Common myeloid progenitor, CD34-positive (primary cell): ENCODE data around the gene XDH. TPM values are rescaled to one million over a fixed set of nuclear protein-coding genes. Genes with fewer than 3 reads are reported as not detected.

Experiments used
- CTCF ChIA-PET: fragments of 350-600 bp; sonication (Branson Sonifier 250); formaldehyde crosslinking; loops from one replicate; lab custom pipeline; 2021; ENCODE audit warnings: antibody characterized with exemption; lab: Charles Lee
- POLR2A ChIA-PET: fragments of 350-600 bp; sonication (Branson Sonifier 250); formaldehyde crosslinking; loops from one replicate; lab custom pipeline; 2021; ENCODE audit warnings: antibody characterized with exemption; lab: Charles Lee
- DNase-seq, 3 donors: peaks; one replicate each; pipeline versions ENCODE4 v3.0.0 to v3.0.0-alpha.2; 2013
- H3K27ac ChIP-seq, 2 experiments: 1 replicate in 1 of 2; 2 replicates in 1 of 2; pipeline ENCODE4 v1.7.0; 2013; ENCODE audit warnings: inconsistent platforms in 2 of 2, low read length in 2 of 2, mild to moderate bottlenecking in 2 of 2, low read depth in 1 of 2, moderate library complexity in 1 of 2; ENCODE audit not compliant: severe bottlenecking in 2 of 2, insufficient read depth in 1 of 2, poor library complexity in 1 of 2
- H3K27me3 ChIP-seq, 5 experiments: replicated peaks in 2 of 5; 1 replicate in 3 of 5; 2 replicates in 2 of 5; pipeline versions ENCODE4 v1.6.1 to v1.7.0; 2013; ENCODE audit warnings: low read length in 4 of 5, mild to moderate bottlenecking in 2 of 5, moderate library complexity in 2 of 5, inconsistent platforms in 1 of 5; ENCODE audit not compliant: insufficient read depth in 5 of 5, control insufficient read depth in 4 of 5
- H3K36me3 ChIP-seq, 4 experiments: 1 replicate in 2 of 4; 2 replicates in 2 of 4; pipeline versions ENCODE4 v1.6.1 to v1.7.0; 2013; ENCODE audit warnings: low read length in 3 of 4, control low read depth in 1 of 4, mild to moderate bottlenecking in 1 of 4; ENCODE audit not compliant: control insufficient read depth in 4 of 4, insufficient read depth in 4 of 4
- H3K4me1 ChIP-seq, 4 experiments: 1 replicate in 3 of 4; 2 replicates in 1 of 4; pipeline versions ENCODE4 v1.6.1 to v1.7.1; 2013; ENCODE audit warnings: low read length in 3 of 4, mild to moderate bottlenecking in 3 of 4, control low read depth in 1 of 4, inconsistent platforms in 1 of 4, moderate library complexity in 1 of 4; ENCODE audit not compliant: control insufficient read depth in 4 of 4, insufficient read depth in 4 of 4; ENCODE audit errors: control extremely low read depth in 1 of 4
- H3K4me3 ChIP-seq, 7 experiments: 1 replicate in 4 of 7; 2 replicates in 3 of 7; pipeline versions ENCODE4 v1.5.1 to v1.7.0; 2013; ENCODE audit warnings: mild to moderate bottlenecking in 7 of 7, low read length in 6 of 7, moderate library complexity in 6 of 7, inconsistent platforms in 2 of 7, low read depth in 2 of 7, control low read depth in 1 of 7; ENCODE audit not compliant: insufficient read depth in 4 of 7, control insufficient read depth in 1 of 7; ENCODE audit errors: extremely low read depth in 1 of 7
- H3K9me3 ChIP-seq, 5 experiments: 1 replicate in 4 of 5; 2 replicates in 1 of 5; pipeline versions ENCODE4 v1.6.1 to v1.7.1; 2013; ENCODE audit warnings: low read length in 4 of 5, mild to moderate bottlenecking in 2 of 5, inconsistent platforms in 1 of 5, low read depth in 1 of 5, moderate library complexity in 1 of 5; ENCODE audit not compliant: control insufficient read depth in 4 of 5, insufficient read depth in 2 of 5; ENCODE audit errors: control extremely low read depth in 1 of 5
- WGBS: methylation state at CpG from one replicate; pipeline ENCODE4 v1.1.5; 2013; ENCODE audit not compliant: insufficient coverage; 5-methylcytosine and 5-hydroxymethylcytosine counted together
- polyA plus RNA-seq: library from polyadenylated mRNA; unstranded; fragments of 120-200 nt; gene quantifications from one replicate; pipeline ENCODE4 v1.2.1, GENCODE V29; 2013

The XDH gene
- polyA plus RNA-seq = 0.38 TPM

DNA sequence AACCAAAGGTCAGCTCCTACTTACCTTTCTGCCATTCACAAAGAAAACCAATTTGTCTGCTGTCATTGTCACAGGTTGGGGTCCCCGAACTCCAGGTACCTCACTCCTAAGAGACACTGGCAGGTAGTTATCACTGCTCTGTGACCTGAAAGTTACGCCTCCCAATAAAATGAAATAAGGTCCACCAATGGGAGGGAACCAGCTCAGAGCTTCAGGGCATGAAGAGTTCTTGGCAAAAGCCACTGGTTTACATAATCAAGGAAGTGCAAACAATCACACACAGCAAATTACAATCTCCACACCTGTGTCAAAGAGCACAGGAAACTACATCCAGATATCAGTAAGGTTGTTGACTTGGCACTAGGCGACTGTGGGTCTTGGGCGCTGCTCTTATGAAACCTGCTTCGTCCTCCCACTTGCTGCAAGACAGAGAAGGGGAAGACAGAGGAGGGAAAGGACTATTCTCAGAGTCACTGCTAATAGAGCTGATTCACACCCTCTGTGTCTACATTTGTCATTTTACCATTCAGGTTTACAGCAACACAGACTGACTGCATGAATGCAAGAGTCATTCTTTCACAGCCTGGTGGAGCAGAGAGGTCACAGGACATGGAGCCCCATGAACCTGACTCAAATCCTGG is at the start of gene XDH:
TSS of gene XDH (minus strand) at position 142 of the 641 bp plus-strand sequence. CDS start at position 66, 76 bp downstream.
- H3K4me1 ChIP-seq = no peaks in the 10 kb centered on the region
- H3K27me3 ChIP-seq = no peaks in the 10 kb centered on the region
- no peak within 1 kb of the TSS for H3K27ac ChIP-seq
- CTCF ChIA-PET = interaction anchor here (1.3 kb wide), 1 partner anchor 516 kb away, joined by 3 read pairs; no protein-coding TSS in a partner anchor
- no peak for DNase-seq
- peaks cover 0 to 9% (median 2%) of the 10 kb centered on the region in 5 experiments for H3K9me3 ChIP-seq
- POLR2A ChIA-PET = no interaction called here
- H3K36me3 ChIP-seq = no peaks in the 10 kb centered on the region
- WGBS = 87% methylated on average over 5 of the region's 5 CpGs
- no peak within 1 kb of the TSS for H3K4me3 ChIP-seq

DNA sequence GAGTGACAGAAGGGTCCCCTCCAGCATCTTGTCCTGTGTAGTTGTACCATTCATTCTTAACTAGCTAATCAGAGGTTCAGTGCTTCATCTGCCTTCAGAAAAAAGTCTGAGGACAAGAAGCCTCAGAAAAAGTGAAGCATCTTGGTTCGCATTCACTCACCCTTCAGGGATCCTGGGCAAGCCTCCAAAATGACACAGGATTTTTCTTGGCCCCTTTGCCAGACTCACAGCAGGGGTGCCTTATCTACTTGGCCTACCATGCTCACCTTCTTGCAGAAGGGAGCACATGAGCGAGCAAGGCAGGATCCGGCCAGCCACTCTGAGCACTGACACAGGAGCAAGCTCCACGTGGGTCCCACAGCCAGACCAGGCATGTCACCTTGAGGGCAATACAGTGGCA is 43.1 kb upstream of the XDH start:
- Histone ChIP-seq H3K4me3 (no peak overlapping the region), H3K9me3 (peaks cover 0 to 38% (median 7%) of the 10 kb centered on the region in 5 experiments), H3K27ac (no peak overlapping the region), H3K4me1 (no peaks in the 10 kb centered on the region), H3K36me3 (no peaks in the 10 kb centered on the region), H3K27me3 (no peaks in the 10 kb centered on the region)
- 96% methylated on average over 4 of the region's 4 CpGs for WGBS
- no peak for DNase-seq
- ChIA-PET CTCF (no interaction called here), POLR2A (no interaction called here)

DNA sequence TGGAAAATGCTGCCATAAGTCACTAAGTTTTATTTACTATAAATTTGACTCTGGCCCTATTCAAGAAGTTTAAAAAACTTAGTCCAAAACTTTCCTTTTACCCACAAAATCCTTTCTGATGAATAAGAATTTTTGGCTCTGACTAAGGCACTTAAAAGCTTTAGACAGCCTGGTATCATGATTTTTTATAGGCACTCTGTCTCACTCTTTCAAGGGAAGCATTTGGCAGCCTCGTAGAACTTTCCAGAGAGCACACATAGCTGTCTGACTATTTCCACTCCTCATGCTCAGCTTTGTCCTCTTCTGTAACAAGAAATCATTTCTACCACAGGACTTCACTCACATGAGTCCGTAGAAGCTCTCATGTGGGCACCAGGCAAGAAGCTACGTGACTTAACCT is 32.3 kb upstream of the XDH start:
- H3K4me3 ChIP-seq = no peak overlapping the region
- H3K9me3 ChIP-seq = peaks cover 0 to 27% (median 8%) of the 10 kb centered on the region in 5 experiments
- WGBS = 100% methylated on average over 1 of the region's 3 CpGs
- no peak for DNase-seq
- H3K27me3 ChIP-seq = no peaks in the 10 kb centered on the region
- no peak overlapping the region for H3K27ac ChIP-seq
- no peaks in the 10 kb centered on the region for H3K4me1 ChIP-seq
- ChIA-PET POLR2A (no interaction called here), CTCF (no interaction called here)
- no peaks in the 10 kb centered on the region for H3K36me3 ChIP-seq

DNA sequence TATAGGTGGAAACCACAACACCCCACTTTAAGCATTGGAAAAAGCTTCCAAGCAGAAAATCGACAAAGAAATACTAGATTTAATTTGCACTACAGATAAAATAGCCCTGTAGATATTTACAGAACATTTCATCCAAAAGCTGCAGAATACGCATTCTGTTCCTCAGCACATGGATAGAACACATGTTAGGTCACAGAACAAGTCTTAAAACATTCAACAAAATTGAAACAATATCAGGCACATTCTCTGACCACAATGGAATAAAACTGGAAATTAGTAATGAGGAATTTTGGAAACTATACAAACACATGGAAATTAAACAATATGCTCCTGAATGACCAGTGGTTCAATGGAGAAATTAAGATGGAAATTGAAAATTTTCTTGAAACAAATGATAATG is 27.8 kb upstream of the XDH start:
- Histone ChIP-seq H3K9me3 (peaks cover 0 to 12% (median 4%) of the 10 kb centered on the region in 5 experiments), H3K36me3 (no peaks in the 10 kb centered on the region), H3K27ac (no peak overlapping the region), H3K4me3 (no peak overlapping the region), H3K27me3 (no peaks in the 10 kb centered on the region), H3K4me1 (no peaks in the 10 kb centered on the region)
- DNase-seq = no peak
- WGBS = 100% methylated on average over 2 of the region's 2 CpGs
- ChIA-PET CTCF (no interaction called here), POLR2A (no interaction called here)

DNA sequence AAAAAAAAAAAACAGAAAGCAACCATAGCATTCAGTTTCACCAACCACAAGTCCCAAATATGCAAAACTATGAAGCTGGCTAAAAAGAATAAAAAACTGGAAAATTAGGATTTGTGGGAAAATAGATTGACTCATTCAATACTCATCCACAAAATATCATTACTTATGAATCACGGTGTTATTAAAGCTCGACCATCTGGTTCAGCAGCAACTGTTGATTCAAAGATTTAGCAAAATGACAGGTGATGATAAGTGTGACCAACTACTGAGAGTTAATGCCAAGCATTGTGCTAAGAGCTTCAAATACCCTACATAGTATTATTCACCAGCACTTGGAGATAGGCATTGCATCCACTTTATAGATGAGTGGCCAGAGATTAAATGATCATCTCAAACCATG is 26.2 kb upstream of the XDH start:
- Histone ChIP-seq H3K27me3 (no peaks in the 10 kb centered on the region), H3K27ac (no peak overlapping the region), H3K36me3 (no peaks in the 10 kb centered on the region), H3K4me3 (no peak overlapping the region), H3K9me3 (peaks cover 0 to 12% (median 4%) of the 10 kb centered on the region in 5 experiments), H3K4me1 (no peaks in the 10 kb centered on the region)
- ChIA-PET CTCF (interaction anchor here (1.3 kb wide), 1 partner anchor 17 kb away, joined by 3 read pairs; no protein-coding TSS in a partner anchor), POLR2A (no interaction called here)
- WGBS = no CpG with 5 or more reads among the region's 2 CpGs
- DNase-seq = no peak

DNA sequence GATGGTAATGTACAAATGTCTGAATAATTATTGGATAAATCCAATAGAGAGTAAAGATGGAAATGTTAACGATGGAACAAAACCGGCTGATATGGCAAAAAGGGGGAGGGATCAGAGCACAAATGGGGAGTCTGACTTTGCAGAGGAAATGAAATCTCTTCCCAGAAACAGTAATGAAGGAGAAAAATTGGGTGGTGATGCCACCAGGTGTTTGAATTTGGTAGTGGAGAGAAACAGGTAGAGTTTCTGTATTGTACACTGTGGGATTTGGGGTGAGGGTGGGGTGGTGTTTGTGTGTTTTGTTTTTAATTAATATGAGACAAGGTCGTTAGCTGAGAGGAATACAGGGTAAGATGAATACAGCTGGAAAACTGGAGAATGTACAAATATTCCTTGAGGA is 20.4 kb upstream of the XDH start:
- DNase-seq = no peak
- ChIA-PET CTCF (no interaction called here), POLR2A (no interaction called here)
- Histone ChIP-seq H3K36me3 (no peaks in the 10 kb centered on the region), H3K4me1 (no peaks in the 10 kb centered on the region), H3K27me3 (no peaks in the 10 kb centered on the region), H3K4me3 (no peak overlapping the region), H3K9me3 (peaks cover 0 to under 1% (median 0%) of the 10 kb centered on the region in 5 experiments), H3K27ac (no peak overlapping the region)
- 84% methylated on average over 3 of the region's 3 CpGs for WGBS

DNA sequence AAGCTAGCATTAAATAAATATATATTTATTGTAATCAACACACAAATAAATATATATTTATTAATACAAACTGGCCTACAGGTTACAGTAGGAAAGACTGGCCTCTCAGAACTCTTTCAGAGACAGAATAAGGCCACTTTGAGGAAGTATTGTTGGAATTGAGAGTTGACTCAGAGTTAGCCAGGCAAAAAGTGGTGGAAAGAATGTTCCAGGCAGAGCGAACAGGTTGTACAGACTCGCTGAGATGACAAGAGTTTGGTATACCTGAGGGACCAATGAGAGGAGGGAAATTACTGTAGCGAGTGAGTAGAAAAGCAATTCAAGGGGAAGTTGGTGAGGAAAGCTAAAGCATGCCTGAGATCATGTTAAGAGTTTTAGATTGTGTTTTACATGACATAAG is 19.0 kb upstream of the XDH start:
- WGBS = 89% methylated on average over 3 of the region's 3 CpGs
- no peak overlapping the region for H3K27ac ChIP-seq
- no peak for DNase-seq
- H3K9me3 ChIP-seq = peaks cover 0 to 1% (median 0%) of the 10 kb centered on the region in 5 experiments
- POLR2A ChIA-PET = no interaction called here
- CTCF ChIA-PET = no interaction called here
- H3K4me3 ChIP-seq = no peak overlapping the region
- H3K4me1 ChIP-seq = no peaks in the 10 kb centered on the region
- no peaks in the 10 kb centered on the region for H3K27me3 ChIP-seq
- no peaks in the 10 kb centered on the region for H3K36me3 ChIP-seq
